Neural progenitor cell (in vitro differentiated cells): Measurements from ENCODE around the gene HSD17B14. TPM values are rescaled to one million over a fixed set of nuclear protein-coding genes. Genes with fewer than 3 reads are reported as not detected.
A peak's percentile ranks its signal among the peaks of the same experiment; 100 is the strongest.

ENCODE experiments used
- DNase-seq: peaks from one replicate; pipeline ENCODE4 v3.0.0-alpha.2; 2016; ENCODE audit warnings: low spot score
- H2AFZ ChIP-seq: fragments of 200-600 bp; sonication (generic); replicated peaks from 2 replicates; pipeline ENCODE4 v1.6.1; 2016; ENCODE audit warnings: antibody characterized with exemption
- H3F3A ChIP-seq: fragments of 200-600 bp; sonication (generic); 2 replicates; pipeline ENCODE4 v1.6.1; 2016; ENCODE audit warnings: antibody characterized with exemption, low read depth
- H3K27ac ChIP-seq: fragments of 200-600 bp; sonication (generic); 2 replicates; pipeline ENCODE4 v1.5.1; 2016; ENCODE audit warnings: mild to moderate bottlenecking
- H3K27me3 ChIP-seq: fragments of 200-600 bp; sonication (generic); 2 replicates; pipeline ENCODE4 v1.6.1; 2016; ENCODE audit warnings: mild to moderate bottlenecking, moderate library complexity
- H3K36me3 ChIP-seq: fragments of 200-600 bp; sonication (generic); 2 replicates; pipeline ENCODE4 v1.5.1; 2016
- H3K4me1 ChIP-seq: fragments of 200-600 bp; sonication (generic); 2 replicates; pipeline ENCODE4 v1.6.1; 2016; ENCODE audit warnings: mixed run types
- H3K4me2 ChIP-seq: fragments of 200-600 bp; sonication (generic); 2 replicates; pipeline ENCODE4 v1.6.1; 2016
- H3K4me3 ChIP-seq: fragments of 200-600 bp; sonication (generic); 2 replicates; pipeline ENCODE4 v1.5.1; 2016
- H3K79me2 ChIP-seq: fragments of 200-600 bp; sonication (generic); 2 replicates; pipeline ENCODE4 v1.6.1; 2016; ENCODE audit warnings: low read depth
- H3K9ac ChIP-seq: fragments of 200-600 bp; sonication (generic); 2 replicates; pipeline ENCODE4 v1.6.1; 2016
- H3K9me3 ChIP-seq: fragments of 200-600 bp; sonication (generic); 2 replicates; pipeline ENCODE4 v1.5.1; 2016; ENCODE audit warnings: low read depth
- H4K20me1 ChIP-seq: fragments of 200-600 bp; sonication (generic); 2 replicates; pipeline ENCODE4 v1.6.1; 2016; ENCODE audit warnings: low read depth
- H3K27ac Mint-ChIP-seq: 3 replicates; pipeline ENCODE4 v1.8.0; 2021; ENCODE audit warnings: mixed read lengths
- H3K27me3 Mint-ChIP-seq: 2 replicates; pipeline ENCODE4 v1.8.0; 2022; ENCODE audit warnings: low read depth, mild to moderate bottlenecking, inconsistent platforms, moderate library complexity, mixed read lengths; ENCODE audit not compliant: insufficient read depth
- H3K36me3 Mint-ChIP-seq: 3 replicates; pipeline ENCODE4 v1.8.0; 2021; ENCODE audit warnings: mixed read lengths
- H3K4me1 Mint-ChIP-seq: 3 replicates; pipeline ENCODE4 v1.8.0; 2021; ENCODE audit warnings: mixed read lengths
- H3K4me3 Mint-ChIP-seq: 3 replicates; pipeline ENCODE4 v1.8.0; 2021; ENCODE audit warnings: mild to moderate bottlenecking, moderate library complexity, mixed read lengths
- H3K9me3 Mint-ChIP-seq: 3 replicates; pipeline ENCODE4 v1.8.0; 2020; ENCODE audit warnings: mixed read lengths
- EZH2 ChIP-seq: fragments of 200-600 bp; sonication (generic); IDR thresholded peaks from 2 replicates; pipeline ENCODE4 v1.6.1; 2017; ENCODE audit warnings: antibody characterized with exemption, mild to moderate bottlenecking, moderate library complexity
- EZH2phosphoT487 ChIP-seq: fragments of 200-600 bp; sonication (generic); IDR thresholded peaks from 2 replicates; pipeline ENCODE4 v1.6.1; 2017; ENCODE audit warnings: antibody characterized with exemption
- total RNA-seq: library from RNA; depleted of rRNA; stranded (reverse); fragments of >200 nt; gene quantifications from 2 replicates; pipeline ENCODE4 v1.2.3, GENCODE V29; 2015; ENCODE audit warnings: low replicate concordance
- TF ChIP-seq, protein P1 (sequence below): fragments of 200-600 bp; sonication (generic); IDR thresholded peaks from 2 replicates; pipeline ENCODE4 v1.5.1; 2017; ENCODE audit warnings: antibody characterized with exemption, mild to moderate bottlenecking

Gene HSD17B14
- total RNA-seq, 1 donor from 2014 or later, result 11.2 TPM

DNA sequence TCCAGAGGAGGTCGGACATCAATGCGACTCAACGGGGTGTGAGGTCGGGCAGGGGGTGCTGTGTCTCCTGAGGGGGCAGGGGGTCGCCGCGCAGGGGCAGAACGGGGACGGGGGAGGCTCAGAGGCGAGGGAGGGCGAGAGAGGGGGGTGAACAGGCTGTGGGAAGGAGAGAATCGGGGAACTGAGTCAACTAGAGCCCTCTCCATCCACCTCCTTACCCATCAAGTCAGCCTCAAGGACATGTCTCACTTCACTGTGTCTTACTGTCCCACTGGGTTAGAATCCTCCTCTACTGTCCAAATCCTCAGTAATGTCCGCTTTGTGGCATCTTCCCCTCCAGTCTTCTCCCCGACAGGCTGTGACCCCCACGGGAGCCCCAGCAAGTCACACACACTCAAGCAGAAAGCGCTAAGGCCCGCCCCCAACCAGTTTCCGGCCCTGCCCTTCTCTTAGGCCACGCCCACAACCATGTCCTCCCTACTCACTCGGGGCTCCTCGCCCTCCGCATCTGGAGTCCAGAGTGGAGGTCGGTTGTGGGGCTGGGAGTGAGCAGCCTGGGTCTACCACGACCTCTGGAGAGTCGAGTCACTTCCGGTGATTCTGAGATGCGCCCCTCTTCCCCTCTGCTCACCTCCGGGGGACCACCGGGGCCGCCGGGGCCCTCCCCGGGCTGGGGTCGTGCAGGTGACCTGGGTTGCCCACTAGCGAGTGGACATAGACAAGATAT lies 22.9 kb upstream of the HSD17B14 start:
- Mint-ChIP-seq H3K4me1 (peaks cover 28% of the 10 kb centered on the region), H3K36me3 (peaks cover 29% of the 10 kb centered on the region), H3K4me3 (no peak overlapping the region), H3K9me3 (peaks cover 3% of the 10 kb centered on the region), H3K27ac (no peak overlapping the region), H3K27me3 (peaks cover 7% of the 10 kb centered on the region)
- Histone ChIP-seq H3K27ac (no peak overlapping the region), H3K4me1 (peaks cover 7% of the 10 kb centered on the region), H3K4me2 (no peak overlapping the region), H3K27me3 (no peaks in the 10 kb centered on the region), H3K4me3 (no peak overlapping the region), H3K9ac (no peak overlapping the region), H3F3A (peaks cover 10% of the 10 kb centered on the region), H3K79me2 (no peaks in the 10 kb centered on the region), H3K9me3 (no peaks in the 10 kb centered on the region), H3K36me3 (no peaks in the 10 kb centered on the region), H4K20me1 (no peaks in the 10 kb centered on the region), H2AFZ (no peak overlapping the region)
- TF ChIP-seq EZH2, result no peak
- no peak for DNase-seq

DNA sequence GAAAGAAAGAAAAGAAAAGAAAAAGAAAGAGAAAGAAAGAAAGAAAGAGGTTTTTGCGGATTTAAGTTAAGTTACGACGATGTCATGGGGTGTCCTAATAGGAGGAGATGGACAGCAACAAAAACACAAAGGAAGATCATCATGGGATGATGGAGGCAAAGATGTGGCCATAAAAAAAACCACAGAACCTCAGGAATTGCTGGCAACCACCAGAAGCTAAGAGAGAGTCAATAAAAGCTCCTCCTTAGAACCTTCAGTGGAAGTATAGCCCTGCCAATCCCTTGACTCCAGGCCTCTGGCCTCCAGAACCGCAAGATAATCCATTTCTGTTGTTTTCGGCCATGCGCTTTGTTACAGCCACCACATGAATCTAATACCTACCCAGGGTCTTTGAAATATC lies 20.6 kb upstream of the HSD17B14 start:
- Histone ChIP-seq H3K79me2 (no peaks in the 10 kb centered on the region), H3K9me3 (no peaks in the 10 kb centered on the region), H4K20me1 (no peaks in the 10 kb centered on the region), H2AFZ (no peak overlapping the region), H3K27ac (no peak overlapping the region), H3K36me3 (no peaks in the 10 kb centered on the region), H3K27me3 (no peaks in the 10 kb centered on the region), H3K4me1 (peaks cover 7% of the 10 kb centered on the region), H3K9ac (no peak overlapping the region), H3F3A (peaks cover 10% of the 10 kb centered on the region), H3K4me2 (no peak overlapping the region), H3K4me3 (no peak overlapping the region)
- no peak for DNase-seq
- Mint-ChIP-seq H3K27me3 (peaks cover 7% of the 10 kb centered on the region), H3K36me3 (peaks cover 26% of the 10 kb centered on the region), H3K4me3 (no peak overlapping the region), H3K4me1 (peaks cover 25% of the 10 kb centered on the region), H3K27ac (peak overlapping the region; percentile 93), H3K9me3 (peaks cover 3% of the 10 kb centered on the region)
- TF ChIP-seq, protein P1, sequence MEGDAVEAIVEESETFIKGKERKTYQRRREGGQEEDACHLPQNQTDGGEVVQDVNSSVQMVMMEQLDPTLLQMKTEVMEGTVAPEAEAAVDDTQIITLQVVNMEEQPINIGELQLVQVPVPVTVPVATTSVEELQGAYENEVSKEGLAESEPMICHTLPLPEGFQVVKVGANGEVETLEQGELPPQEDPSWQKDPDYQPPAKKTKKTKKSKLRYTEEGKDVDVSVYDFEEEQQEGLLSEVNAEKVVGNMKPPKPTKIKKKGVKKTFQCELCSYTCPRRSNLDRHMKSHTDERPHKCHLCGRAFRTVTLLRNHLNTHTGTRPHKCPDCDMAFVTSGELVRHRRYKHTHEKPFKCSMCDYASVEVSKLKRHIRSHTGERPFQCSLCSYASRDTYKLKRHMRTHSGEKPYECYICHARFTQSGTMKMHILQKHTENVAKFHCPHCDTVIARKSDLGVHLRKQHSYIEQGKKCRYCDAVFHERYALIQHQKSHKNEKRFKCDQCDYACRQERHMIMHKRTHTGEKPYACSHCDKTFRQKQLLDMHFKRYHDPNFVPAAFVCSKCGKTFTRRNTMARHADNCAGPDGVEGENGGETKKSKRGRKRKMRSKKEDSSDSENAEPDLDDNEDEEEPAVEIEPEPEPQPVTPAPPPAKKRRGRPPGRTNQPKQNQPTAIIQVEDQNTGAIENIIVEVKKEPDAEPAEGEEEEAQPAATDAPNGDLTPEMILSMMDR, result no peak
- TF ChIP-seq EZH2phosphoT487 (no peak), EZH2 (no peak)

DNA sequence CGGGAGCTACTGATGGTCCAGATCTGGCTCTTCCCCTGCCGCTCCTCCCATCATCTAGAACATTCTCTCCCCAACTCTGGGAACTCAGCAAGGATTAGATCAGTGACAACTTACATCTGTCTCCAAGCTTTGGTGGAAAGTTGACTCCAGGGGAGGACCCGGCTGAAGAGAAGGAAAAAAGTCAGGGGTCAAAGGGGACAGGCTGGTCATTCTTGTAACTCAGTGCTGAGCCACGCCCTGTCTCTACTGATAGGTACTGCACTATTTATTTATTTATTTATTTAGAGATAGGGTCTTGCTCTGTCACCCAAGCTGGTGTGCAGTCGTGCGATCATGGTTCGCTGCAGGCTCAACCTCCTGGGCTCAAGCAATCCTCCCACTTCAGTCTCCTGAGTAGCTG lies 17.8 kb upstream of the HSD17B14 start:
- Histone ChIP-seq H3K4me3 (no peak overlapping the region), H3K9ac (no peak overlapping the region), H3K4me2 (no peak overlapping the region), H3K27ac (no peak overlapping the region), H3K27me3 (no peaks in the 10 kb centered on the region), H3K9me3 (no peaks in the 10 kb centered on the region), H3K4me1 (peaks cover 7% of the 10 kb centered on the region), H2AFZ (no peak overlapping the region), H3K36me3 (no peaks in the 10 kb centered on the region), H3F3A (peaks cover 10% of the 10 kb centered on the region), H3K79me2 (no peaks in the 10 kb centered on the region), H4K20me1 (no peaks in the 10 kb centered on the region)
- Mint-ChIP-seq H3K9me3 (no peaks in the 10 kb centered on the region), H3K4me3 (no peak overlapping the region), H3K4me1 (peaks cover 10% of the 10 kb centered on the region), H3K36me3 (peaks cover 9% of the 10 kb centered on the region), H3K27ac (no peak overlapping the region), H3K27me3 (peaks cover 6% of the 10 kb centered on the region)
- TF ChIP-seq EZH2, result no peak
- TF ChIP-seq, protein P1, result no peak
- TF ChIP-seq EZH2phosphoT487, result no peak
- DNase-seq, result no peak

DNA sequence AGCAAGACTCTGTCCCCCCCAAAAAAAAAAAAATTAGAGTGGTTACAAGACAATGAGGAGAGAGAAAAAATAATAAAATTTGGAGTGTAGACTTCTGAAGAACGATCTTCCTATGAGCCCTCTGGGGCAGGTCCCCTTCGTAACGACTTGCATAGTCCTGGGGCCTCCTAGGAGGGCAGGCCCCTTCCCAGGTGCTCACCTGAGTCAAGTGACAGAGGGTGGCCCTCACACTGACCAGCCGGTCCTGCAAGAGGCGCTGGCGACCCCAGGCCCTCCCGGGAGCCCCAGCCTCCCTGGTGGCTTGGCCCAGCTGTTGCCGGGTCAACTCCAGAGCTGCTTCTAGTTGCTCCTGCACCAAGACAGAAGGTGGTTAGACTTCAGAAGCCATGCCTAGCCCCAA lies 17.2 kb upstream of the HSD17B14 start:
- H3K9me3 Mint-ChIP-seq, result no peaks in the 10 kb centered on the region
- Histone ChIP-seq H3K4me2 (no peak overlapping the region), H3K4me3 (no peak overlapping the region), H3K4me1 (peaks cover 7% of the 10 kb centered on the region), H3K9me3 (no peaks in the 10 kb centered on the region), H3K79me2 (no peaks in the 10 kb centered on the region), H3K36me3 (no peaks in the 10 kb centered on the region), H3K9ac (no peak overlapping the region), H3K27ac (no peak overlapping the region), H3K27me3 (no peaks in the 10 kb centered on the region), H4K20me1 (no peaks in the 10 kb centered on the region), H2AFZ (no peak overlapping the region), H3F3A (peaks cover 10% of the 10 kb centered on the region)
- TF ChIP-seq EZH2 (no peak), EZH2phosphoT487 (no peak)
- TF ChIP-seq, protein P1, result no peak
- H3K27ac Mint-ChIP-seq, result no peak overlapping the region
- peaks cover 10% of the 10 kb centered on the region for H3K4me1 Mint-ChIP-seq
- H3K36me3 Mint-ChIP-seq, result peaks cover 10% of the 10 kb centered on the region
- DNase-seq, result no peak
- H3K4me3 Mint-ChIP-seq, result no peak overlapping the region
- peaks cover 4% of the 10 kb centered on the region for H3K27me3 Mint-ChIP-seq
